K562 (cell line): ENCODE measurements around the gene SIRPA. TPM values are rescaled to one million over a fixed set of nuclear protein-coding genes. Genes with fewer than 3 reads are reported as not detected.

Experiments
- ATAC-seq: fragments of 200-7000 bp; cut with Tn5 transposase; 3 replicates; pipeline ENCODE4 v1.9.1; 2020; ENCODE audit warnings: moderate library complexity
- BruUV-seq: library from RNA; stranded (reverse); fragments of 400-500 nt; replicated peaks from 2 replicates; lab custom pipeline; 2021; lab: Mats Ljungman, UMichigan
- CTCF ChIA-PET: fragments of 300-600 bp; formaldehyde crosslinking; extraction: SDS; loops from one replicate; lab custom pipeline; 2021; ENCODE audit warnings: low intra/inter-chr PET ratio; lab: Yijun Ruan, JAX
- POLR2A ChIA-PET: fragments of 300-600, 350-650 bp; sonication (Branson Sonifier 250); formaldehyde crosslinking; extraction: SDS; loops from one replicate; lab custom pipeline; 2021; ENCODE audit warnings: antibody characterized with exemption, inconsistent platforms; lab: Yijun Ruan, JAX
- DNase-seq, 4 experiments: peaks; one replicate each; pipeline versions ENCODE4 v3.0.0 to v3.0.0-alpha.2; 2011 to 2018; ENCODE audit warnings: low spot score in 3 of 4, mixed read lengths in 3 of 4; ENCODE audit errors: extremely low read depth in 1 of 4
- FAIRE-seq: peaks from 2 replicates; lab custom pipeline; 2011; peaks lifted over from hg19 to GRCh38; lab: Jason Lieb, UNC
- H2AFZ ChIP-seq: 2 replicates; pipeline ENCODE4 v1.6.0; 2011; ENCODE audit warnings: low read depth, low read length, control low read depth, inconsistent platforms
- H3K27ac ChIP-seq: fragments of 200-600 bp; 3 replicates; pipeline ENCODE4 v1.8.0; 2011; ENCODE audit warnings: low read depth, mild to moderate bottlenecking, control low read depth, inconsistent platforms, low read length, moderate library complexity, mixed read lengths; ENCODE audit errors: extremely low read depth
- H3K27me3 ChIP-seq, 2 experiments: fragments of 300-600 bp in 1 of 2; 2 replicates in 1 of 2; 3 replicates in 1 of 2; pipeline versions ENCODE4 v1.6.0 to v1.8.0; 2011; ENCODE audit warnings: inconsistent platforms in 2 of 2, low read length in 2 of 2, mild to moderate bottlenecking in 1 of 2, mixed read lengths in 1 of 2, moderate library complexity in 1 of 2; ENCODE audit not compliant: control insufficient read depth in 2 of 2, insufficient read depth in 2 of 2
- H3K36me3 ChIP-seq: fragments of 300-600 bp; 3 replicates; pipeline ENCODE4 v1.8.0; 2011; ENCODE audit warnings: mild to moderate bottlenecking, low read length, inconsistent platforms; ENCODE audit not compliant: control insufficient read depth, insufficient read depth
- H3K4me1 ChIP-seq, 2 experiments: fragments of 200-600 bp in 1 of 2; replicated peaks in 1 of 2; 2 replicates in 1 of 2; 3 replicates in 1 of 2; pipeline versions ENCODE4 v1.5.1 to v1.8.0; 2011; ENCODE audit warnings: inconsistent platforms in 2 of 2, low read length in 2 of 2, mild to moderate bottlenecking in 1 of 2, mixed read lengths in 1 of 2, moderate library complexity in 1 of 2; ENCODE audit not compliant: control insufficient read depth in 2 of 2, insufficient read depth in 2 of 2
- H3K4me2 ChIP-seq: 2 replicates; pipeline ENCODE4 v1.6.1; 2011; ENCODE audit warnings: low read length, control low read depth, inconsistent platforms, mixed read lengths; ENCODE audit not compliant: insufficient read depth
- H3K4me3 ChIP-seq: fragments of 200-600 bp; sonication (generic), shearing (Covaris generic); 2 replicates; pipeline ENCODE4 v1.5.1; 2016; ENCODE audit warnings: control low read depth, inconsistent platforms
- H3K79me2 ChIP-seq: fragments of 200-600 bp; 3 replicates; pipeline ENCODE4 v1.8.0; 2011; ENCODE audit warnings: low read length, inconsistent platforms; ENCODE audit not compliant: control insufficient read depth, insufficient read depth
- H3K9ac ChIP-seq, 2 experiments: 2 replicates each; pipeline versions ENCODE4 v1.6.0 to v1.6.1; 2011; ENCODE audit warnings: low read depth in 2 of 2, low read length in 2 of 2, control low read depth in 1 of 2, inconsistent platforms in 1 of 2, mild to moderate bottlenecking in 1 of 2, mixed read lengths in 1 of 2; ENCODE audit not compliant: insufficient read depth in 1 of 2
- H3K9me1 ChIP-seq: one replicate; pipeline ENCODE4 v1.6.0; 2011; ENCODE audit warnings: inconsistent platforms, mild to moderate bottlenecking, low read length, moderate library complexity; ENCODE audit not compliant: control insufficient read depth, insufficient read depth
- H3K9me3 ChIP-seq: replicated peaks from 2 replicates; pipeline ENCODE4 v1.5.1; 2011; ENCODE audit warnings: low read depth, low read length, inconsistent platforms; ENCODE audit not compliant: control insufficient read depth, insufficient read depth
- H4K20me1 ChIP-seq: replicated peaks from 2 replicates; pipeline ENCODE4 v1.6.1; 2011; ENCODE audit warnings: low read length, inconsistent platforms, mixed read lengths; ENCODE audit not compliant: control insufficient read depth, insufficient read depth
- BCLAF1 ChIP-seq, 2 experiments: fragments of 450-650 bp in 1 of 2; IDR thresholded peaks; 2 replicates each; pipeline ENCODE4 v1.6.1; 2011 to 2017; ENCODE audit warnings: low read depth in 2 of 2, antibody characterized with exemption in 1 of 2, borderline replicate concordance in 1 of 2, low read length in 1 of 2, mild to moderate bottlenecking in 1 of 2, mixed read lengths in 1 of 2; ENCODE audit not compliant: control insufficient read depth in 1 of 2
- BHLHE40 ChIP-seq: IDR thresholded peaks from 2 replicates; pipeline ENCODE4 v1.6.1; 2011; ENCODE audit warnings: low read length, improper control_type of control experiment
- GTF2B ChIP-seq: IDR thresholded peaks from 2 replicates; pipeline ENCODE4 v1.6.1; 2011; ENCODE audit not compliant: insufficient read length; ENCODE audit errors: extremely low read depth
- HSF4 ChIP-seq: fragments of 250-450 bp; sonication (Bioruptor Pico); IDR thresholded peaks from 2 replicates; pipeline ENCODE4 v2.1.2; 2022; ENCODE audit warnings: mild to moderate bottlenecking, moderate library complexity, borderline replicate concordance
- LEF1 ChIP-seq: fragments of 450-650 bp; IDR thresholded peaks from 2 replicates; pipeline ENCODE4 v1.6.1; 2016; ENCODE audit warnings: mild to moderate bottlenecking
- SMARCC2 ChIP-seq: fragments of 450-650 bp; IDR thresholded peaks from 2 replicates; pipeline ENCODE4 v1.6.1; 2017; ENCODE audit warnings: antibody characterized with exemption, moderate library complexity, mild to moderate bottlenecking, low read depth
- ZNF263 ChIP-seq: sonication (generic); formaldehyde crosslinking; IDR thresholded peaks from 2 replicates; pipeline ENCODE4 v1.8.0; 2022; ENCODE audit warnings: mild to moderate bottlenecking, missing genetic modification reagents, borderline replicate concordance
- ZNF75A ChIP-seq: fragments of 450-650 bp; formaldehyde crosslinking; IDR thresholded peaks from 2 replicates; pipeline ENCODE4 v1.4.0; 2020; ENCODE audit warnings: mild to moderate bottlenecking
- WGBS: fragments of 100-300 bp; shearing (Covaris generic); methylation state at CpG from one replicate; pipeline ENCODE4 v1.1.6; 2016; ENCODE audit warnings: low coverage, mixed read lengths; ENCODE audit not compliant: insufficient coverage; ENCODE audit errors: missing lambda C conversion rate; 5-methylcytosine and 5-hydroxymethylcytosine counted together
- in situ Hi-C: fragments of 300-500 bp; cut with MboI; formaldehyde crosslinking; loops from 4 replicates; pipeline ENCODE4 v1.15.0; 2018; ENCODE audit warnings: inconsistent platforms, mixed read lengths
- intact Hi-C: fragments of 100-400 bp; cut with micrococcal nuclease; formaldehyde crosslinking; loops from 2 replicates; pipeline ENCODE4 v1.14.2; 2022
- polyA plus RNA-seq, 8 experiments: library from polyadenylated mRNA; depleted of rRNA in 4 of 8; stranded (reverse) in 5 of 8; unstranded in 3 of 8; fragments of >200 nt; fragmentation: Nextera tagmentation in 2 of 8; fragmentation: Illumina TruSeq in 1 of 8; extraction: Ambion mirVana in 2 of 8; extraction: Trizol in 1 of 8; gene quantifications; 2 replicates each; pipeline versions ENCODE4 v1.2.1 to v1.2.3, GENCODE V29; 2011 to 2014; ENCODE audit warnings: inconsistent platforms in 1 of 8, missing spikeins in 1 of 8
- total RNA-seq, 7 experiments: library from RNA; depleted of rRNA in 6 of 7; stranded (reverse); fragments of >200 nt in 6 of 7; fragmentation: Illumina TruSeq in 2 of 7; extraction: Trizol in 2 of 7; gene quantifications; 2 replicates each; pipeline versions ENCODE4 v1.2.1 to v1.2.3, GENCODE V29; 2011 to 2021; ENCODE audit warnings: low replicate concordance in 1 of 7

SIRPA gene
- total and polyA plus RNA-seq, 9 of the 15 experiments (the other 6 are each of a cell fraction or from before 2014, with no cell fraction given): 0.01 to 0.40 (median 0.11) TPM; not detected in 2

DNA sequence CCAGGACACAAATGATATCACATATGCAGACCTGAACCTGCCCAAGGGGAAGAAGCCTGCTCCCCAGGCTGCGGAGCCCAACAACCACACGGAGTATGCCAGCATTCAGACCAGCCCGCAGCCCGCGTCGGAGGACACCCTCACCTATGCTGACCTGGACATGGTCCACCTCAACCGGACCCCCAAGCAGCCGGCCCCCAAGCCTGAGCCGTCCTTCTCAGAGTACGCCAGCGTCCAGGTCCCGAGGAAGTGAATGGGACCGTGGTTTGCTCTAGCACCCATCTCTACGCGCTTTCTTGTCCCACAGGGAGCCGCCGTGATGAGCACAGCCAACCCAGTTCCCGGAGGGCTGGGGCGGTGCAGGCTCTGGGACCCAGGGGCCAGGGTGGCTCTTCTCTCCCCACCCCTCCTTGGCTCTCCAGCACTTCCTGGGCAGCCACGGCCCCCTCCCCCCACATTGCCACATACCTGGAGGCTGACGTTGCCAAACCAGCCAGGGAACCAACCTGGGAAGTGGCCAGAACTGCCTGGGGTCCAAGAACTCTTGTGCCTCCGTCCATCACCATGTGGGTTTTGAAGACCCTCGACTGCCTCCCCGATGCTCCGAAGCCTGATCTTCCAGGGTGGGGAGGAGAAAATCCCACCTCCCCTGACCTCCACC, 42.2 kb downstream of the SIRPA start (continued):
- TF ChIP-seq BCLAF1 (IDR thresholded peaks at IDR 0.05; ENCODE audit: borderline replicate concordance in 1 of 2, control insufficient read depth in 1 of 2, low read depth in 2 of 2, low read length in 1 of 2): no peak
- TF ChIP-seq, all 486 proteins: peak for 0

DNA sequence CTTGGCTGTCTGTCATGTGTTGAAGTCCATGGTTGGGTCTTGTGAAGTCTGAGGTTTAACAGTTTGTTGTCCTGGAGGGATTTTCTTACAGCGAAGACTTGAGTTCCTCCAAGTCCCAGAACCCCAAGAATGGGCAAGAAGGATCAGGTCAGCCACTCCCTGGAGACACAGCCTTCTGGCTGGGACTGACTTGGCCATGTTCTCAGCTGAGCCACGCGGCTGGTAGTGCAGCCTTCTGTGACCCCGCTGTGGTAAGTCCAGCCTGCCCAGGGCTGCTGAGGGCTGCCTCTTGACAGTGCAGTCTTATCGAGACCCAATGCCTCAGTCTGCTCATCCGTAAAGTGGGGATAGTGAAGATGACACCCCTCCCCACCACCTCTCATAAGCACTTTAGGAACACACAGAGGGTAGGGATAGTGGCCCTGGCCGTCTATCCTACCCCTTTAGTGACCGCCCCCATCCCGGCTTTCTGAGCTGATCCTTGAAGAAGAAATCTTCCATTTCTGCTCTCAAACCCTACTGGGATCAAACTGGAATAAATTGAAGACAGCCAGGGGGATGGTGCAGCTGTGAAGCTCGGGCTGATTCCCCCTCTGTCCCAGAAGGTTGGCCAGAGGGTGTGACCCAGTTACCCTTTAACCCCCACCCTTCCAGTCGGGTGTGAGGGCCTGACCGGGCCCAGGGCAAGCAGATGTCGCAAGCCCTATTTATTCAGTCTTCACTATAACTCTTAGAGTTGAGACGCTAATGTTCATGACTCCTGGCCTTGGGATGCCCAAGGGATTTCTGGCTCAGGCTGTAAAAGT, 43.5 kb downstream of the SIRPA start:
- BruUV-seq: no TSS peak
- no peaks in the 10 kb centered on the region; the same call in 1 of the 2 replicates for H4K20me1 ChIP-seq
- CTCF ChIA-PET: no interaction called here

More for the DNA sequence above, 43.5 kb downstream of the SIRPA start:
- no peaks in the 10 kb centered on the region for H3K36me3 ChIP-seq
- H3K4me2 ChIP-seq: no peak overlapping the region
- intact Hi-C loops: no loop called here
- no peaks in the 10 kb centered on the region for H3K9me3 ChIP-seq
- TF ChIP-seq LEF1 (no peak), HSF4 (no peak), ZNF75A (CRISPR knock-in tag) (no peak), ZNF263 (CRISPR knock-in tag) (no peak), SMARCC2 (no peak), BHLHE40 (no peak), GTF2B (no peak)
- H2AFZ ChIP-seq: no peak overlapping the region
- ATAC-seq (no peak), FAIRE-seq (no peak), DNase-seq (no peak)
- no peaks in the 10 kb centered on the region for H3K4me1 ChIP-seq
- WGBS: 2% methylated on average over 9 of the region's 14 CpGs
- POLR2A ChIA-PET: interaction anchor here (0.7 kb wide), 1 partner anchor 242 kb away, joined by 3 read pairs; no protein-coding TSS in a partner anchor
- no peaks in the 10 kb centered on the region for H3K79me2 ChIP-seq
- H3K4me3 ChIP-seq: no peak overlapping the region
- no peak overlapping the region for H3K27ac ChIP-seq
- H3K27me3 ChIP-seq: peaks cover 2 to 45% of the 10 kb centered on the region in 2 experiments; a peak in 3 of 5 replicates
- no peaks in the 10 kb centered on the region for H3K9me1 ChIP-seq
- H3K9ac ChIP-seq: no peak overlapping the region
- in situ Hi-C loops: no loop called here
